ENCODE measurements around the gene MCTP1.

The MCTP1 gene

GRCh38 chr5:95283022-95283615 is 1.8 kb downstream of the MCTP1 start:
- in situ Hi-C loops (cut with HindIII; ENCODE audit: low pct_ligation_motif_present, low sequenced_read_pairs) = no loop called here

GRCh38 chr5:95281226-95281625 is 3.7 kb downstream of the MCTP1 start:
- peak; percentile 11 for DNase-seq
- TF ChIP-seq, protein P1, sequence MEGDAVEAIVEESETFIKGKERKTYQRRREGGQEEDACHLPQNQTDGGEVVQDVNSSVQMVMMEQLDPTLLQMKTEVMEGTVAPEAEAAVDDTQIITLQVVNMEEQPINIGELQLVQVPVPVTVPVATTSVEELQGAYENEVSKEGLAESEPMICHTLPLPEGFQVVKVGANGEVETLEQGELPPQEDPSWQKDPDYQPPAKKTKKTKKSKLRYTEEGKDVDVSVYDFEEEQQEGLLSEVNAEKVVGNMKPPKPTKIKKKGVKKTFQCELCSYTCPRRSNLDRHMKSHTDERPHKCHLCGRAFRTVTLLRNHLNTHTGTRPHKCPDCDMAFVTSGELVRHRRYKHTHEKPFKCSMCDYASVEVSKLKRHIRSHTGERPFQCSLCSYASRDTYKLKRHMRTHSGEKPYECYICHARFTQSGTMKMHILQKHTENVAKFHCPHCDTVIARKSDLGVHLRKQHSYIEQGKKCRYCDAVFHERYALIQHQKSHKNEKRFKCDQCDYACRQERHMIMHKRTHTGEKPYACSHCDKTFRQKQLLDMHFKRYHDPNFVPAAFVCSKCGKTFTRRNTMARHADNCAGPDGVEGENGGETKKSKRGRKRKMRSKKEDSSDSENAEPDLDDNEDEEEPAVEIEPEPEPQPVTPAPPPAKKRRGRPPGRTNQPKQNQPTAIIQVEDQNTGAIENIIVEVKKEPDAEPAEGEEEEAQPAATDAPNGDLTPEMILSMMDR (IDR thresholded peaks at IDR 0.05; ENCODE audit: low read depth, low read length, missing control alignments) = no peak
- H3K4me3 ChIP-seq (ENCODE audit: low read depth, low read length) = no peak overlapping the region
- H3K36me3 ChIP-seq (replicated peaks) = no peaks in the 10 kb centered on the region
- in situ Hi-C loops (cut with HindIII; ENCODE audit: low pct_ligation_motif_present, low sequenced_read_pairs) = no loop called here
- peaks cover 32% of the 10 kb centered on the region for H3K27me3 ChIP-seq (replicated peaks)
- no peak overlapping the region for H3K27ac ChIP-seq

More at GRCh38 chr5:95283022-95283615, 1.8 kb downstream of the MCTP1 start:
- no peak overlapping the region for H3K27ac ChIP-seq
- TF ChIP-seq, protein P1 (IDR thresholded peaks at IDR 0.05; ENCODE audit: low read depth, low read length, missing control alignments) = no peak
- peaks cover 41% of the 10 kb centered on the region for H3K27me3 ChIP-seq (replicated peaks)
- H3K4me3 ChIP-seq (ENCODE audit: low read depth, low read length) = peak overlapping the region; percentile 60
- DNase-seq = no peak
- no peaks in the 10 kb centered on the region for H3K36me3 ChIP-seq (replicated peaks)

- H3K27me3 ChIP-seq (replicated peaks) = peaks cover 25% of the 10 kb centered on the region
- TF ChIP-seq, protein P1 (IDR thresholded peaks at IDR 0.05; ENCODE audit: low read depth, low read length, missing control alignments) = no peak
- no peak for DNase-seq
- H3K4me3 ChIP-seq (ENCODE audit: low read depth, low read length) = no peak overlapping the region
- H3K27ac ChIP-seq = no peak overlapping the region
- H3K36me3 ChIP-seq (replicated peaks) = no peaks in the 10 kb centered on the region
- in situ Hi-C loops (cut with HindIII; ENCODE audit: low pct_ligation_motif_present, low sequenced_read_pairs) = no loop called here
Observed at GRCh38 chr5:95280401-95281095, 4.3 kb downstream of the MCTP1 start.

- in situ Hi-C loops (cut with HindIII; ENCODE audit: low pct_ligation_motif_present, low sequenced_read_pairs) = no loop called here
- DNase-seq = no peak
- peaks cover 2% of the 10 kb centered on the region for H3K27me3 ChIP-seq (replicated peaks)
- TF ChIP-seq, protein P1 (IDR thresholded peaks at IDR 0.05; ENCODE audit: low read depth, low read length, missing control alignments) = no peak
- no peaks in the 10 kb centered on the region for H3K36me3 ChIP-seq (replicated peaks)
- no peak overlapping the region for H3K4me3 ChIP-seq (ENCODE audit: low read depth, low read length)
- H3K27ac ChIP-seq = no peak overlapping the region
Observed at GRCh38 chr5:95274011-95274410, 10.9 kb downstream of the MCTP1 start.

GRCh38 chr5:95272316-95272929 is 12.5 kb downstream of the MCTP1 start:
- no peak overlapping the region for H3K4me3 ChIP-seq (ENCODE audit: low read depth, low read length)
- in situ Hi-C loops (cut with HindIII; ENCODE audit: low pct_ligation_motif_present, low sequenced_read_pairs) = no loop called here
- no peaks in the 10 kb centered on the region for H3K36me3 ChIP-seq (replicated peaks)
- no peak for DNase-seq
- TF ChIP-seq, protein P1 (IDR thresholded peaks at IDR 0.05; ENCODE audit: low read depth, low read length, missing control alignments) = no peak
- peaks cover 2% of the 10 kb centered on the region for H3K27me3 ChIP-seq (replicated peaks)
- no peak overlapping the region for H3K27ac ChIP-seq

Data from brain microvascular endothelial cell (primary cell).